GM13976 (cell line): ENCODE measurements around the gene CRHR2.
"Not testable (repeated sequence)": the region's sequence is repeated elsewhere in the genome, so short reads cannot be mapped to it uniquely, and the experiment has no call there.

Source experiments
- DNase-seq: peaks from one replicate; pipeline ENCODE4 v3.0.0; 2012; ENCODE audit warnings: low spot score
- in situ Hi-C: fragments of 300-500 bp; cut with MboI; formaldehyde crosslinking; loops from one replicate; pipeline ENCODE4 v1.12.0; 2022; ENCODE audit warnings: low sequenced_read_pairs, mixed read lengths, inconsistent platforms; ENCODE audit not compliant: unreplicated experiment
- TF ChIP-seq, protein P1 (sequence below): IDR thresholded peaks from 2 replicates; pipeline ENCODE4 v1.5.1; 2012; ENCODE audit warnings: borderline replicate concordance, mild to moderate bottlenecking; ENCODE audit not compliant: insufficient read depth; ENCODE audit errors: extremely low read depth, missing control alignments, control extremely low read depth

CRHR2 gene

DNA sequence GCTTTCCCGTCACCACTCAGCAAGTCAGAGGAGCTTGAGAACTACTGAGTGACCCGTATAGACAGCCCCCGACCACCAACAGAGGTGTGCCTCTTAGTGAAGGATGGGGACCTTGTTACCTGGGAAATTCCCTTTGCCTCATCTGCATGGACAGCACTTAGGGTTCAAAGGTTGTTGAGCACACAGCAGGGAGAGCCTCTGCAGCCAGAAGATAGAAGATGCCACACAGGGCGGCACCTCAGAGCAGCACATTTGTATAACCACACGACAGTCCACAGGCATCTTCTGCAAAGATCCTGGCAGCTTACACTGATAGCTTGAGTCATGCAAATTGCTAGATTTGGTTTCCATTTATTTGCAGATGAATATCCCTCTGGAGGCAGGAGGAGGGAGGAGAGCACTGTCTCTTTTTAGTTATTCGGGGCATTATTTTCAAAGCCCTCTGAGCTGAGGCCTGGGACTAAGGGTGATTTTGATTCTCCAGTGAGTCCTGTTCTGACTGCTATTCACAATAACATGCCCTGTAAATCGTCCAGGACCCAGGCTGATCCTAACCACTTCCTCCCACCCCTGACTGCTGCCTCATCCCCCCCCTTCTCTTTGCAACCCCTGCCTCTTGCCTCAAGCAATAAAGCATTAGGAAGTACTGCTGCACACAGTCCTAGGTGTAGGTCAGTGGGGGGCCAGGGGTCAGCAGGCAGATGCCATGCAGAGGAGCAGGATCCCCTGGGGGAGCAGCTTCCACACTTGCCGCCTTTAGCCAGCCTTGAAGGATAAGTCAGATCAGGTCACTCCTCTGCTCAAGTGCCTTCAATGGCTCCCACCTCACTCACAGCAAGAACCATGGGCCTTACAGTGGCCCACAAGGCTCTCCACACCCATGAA, 45.0 kb upstream of the CRHR2 start:
- no peak for DNase-seq
- TF ChIP-seq, protein P1, sequence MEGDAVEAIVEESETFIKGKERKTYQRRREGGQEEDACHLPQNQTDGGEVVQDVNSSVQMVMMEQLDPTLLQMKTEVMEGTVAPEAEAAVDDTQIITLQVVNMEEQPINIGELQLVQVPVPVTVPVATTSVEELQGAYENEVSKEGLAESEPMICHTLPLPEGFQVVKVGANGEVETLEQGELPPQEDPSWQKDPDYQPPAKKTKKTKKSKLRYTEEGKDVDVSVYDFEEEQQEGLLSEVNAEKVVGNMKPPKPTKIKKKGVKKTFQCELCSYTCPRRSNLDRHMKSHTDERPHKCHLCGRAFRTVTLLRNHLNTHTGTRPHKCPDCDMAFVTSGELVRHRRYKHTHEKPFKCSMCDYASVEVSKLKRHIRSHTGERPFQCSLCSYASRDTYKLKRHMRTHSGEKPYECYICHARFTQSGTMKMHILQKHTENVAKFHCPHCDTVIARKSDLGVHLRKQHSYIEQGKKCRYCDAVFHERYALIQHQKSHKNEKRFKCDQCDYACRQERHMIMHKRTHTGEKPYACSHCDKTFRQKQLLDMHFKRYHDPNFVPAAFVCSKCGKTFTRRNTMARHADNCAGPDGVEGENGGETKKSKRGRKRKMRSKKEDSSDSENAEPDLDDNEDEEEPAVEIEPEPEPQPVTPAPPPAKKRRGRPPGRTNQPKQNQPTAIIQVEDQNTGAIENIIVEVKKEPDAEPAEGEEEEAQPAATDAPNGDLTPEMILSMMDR: no peak
- in situ Hi-C loops: no loop called here

DNA sequence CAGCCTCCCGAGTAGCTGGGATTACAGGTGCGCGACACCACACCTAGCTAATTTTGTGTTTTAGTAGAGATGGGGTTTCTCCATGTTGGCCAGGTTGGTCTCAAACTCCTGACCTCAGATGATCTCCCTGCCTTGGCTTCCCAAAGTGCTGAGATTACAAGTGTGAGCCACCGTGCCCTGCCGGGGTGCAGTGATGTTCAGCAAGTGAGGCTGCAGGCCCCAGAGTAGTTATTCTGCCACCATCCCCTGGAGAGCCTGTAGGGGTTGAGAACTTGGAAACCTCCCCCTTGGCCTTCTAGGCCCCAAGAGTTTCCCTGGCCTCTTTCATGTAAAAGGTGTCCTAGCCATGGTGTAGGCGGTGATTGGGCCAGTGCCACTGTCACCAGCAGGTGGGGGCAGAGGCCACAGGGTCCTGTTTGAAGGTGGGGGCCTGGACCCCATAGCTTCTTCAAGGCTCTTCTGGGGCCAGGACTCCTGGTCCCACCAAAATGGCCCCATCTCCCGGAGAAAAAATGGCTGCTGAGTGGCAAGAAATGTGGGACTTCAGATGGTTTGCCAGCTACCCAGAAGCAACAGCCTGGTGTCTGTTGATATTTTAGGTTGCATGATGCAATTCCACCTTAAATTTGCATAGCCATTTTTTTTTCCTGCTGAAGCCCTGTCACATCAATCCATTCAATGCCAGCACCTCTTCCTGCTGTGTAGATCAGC, 44.2 kb upstream of the CRHR2 start:
- TF ChIP-seq, protein P1: no peak
- in situ Hi-C loops: no loop called here
- no peak for DNase-seq

DNA sequence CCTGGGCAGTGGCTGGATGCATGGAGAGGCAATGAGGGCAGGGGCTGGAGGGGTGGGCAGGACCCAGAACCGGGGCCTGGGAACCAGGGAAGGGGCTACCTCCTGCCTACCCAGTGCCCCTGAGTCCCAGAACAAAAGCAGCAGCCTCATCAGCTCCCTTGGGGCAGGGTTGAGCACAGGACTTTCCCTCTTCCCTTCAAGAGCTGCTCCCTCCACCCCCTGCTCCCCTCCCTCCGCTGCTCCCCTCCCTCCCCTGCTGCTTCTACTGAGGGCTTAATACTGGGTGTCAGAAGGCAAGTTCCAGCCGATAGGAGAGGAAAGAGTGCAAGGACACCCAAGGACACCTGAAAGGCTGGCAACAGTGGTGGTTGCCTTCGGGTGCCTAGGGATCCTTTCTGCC, 41.5 kb upstream of the CRHR2 start:
- in situ Hi-C loops: no loop called here
- DNase-seq: no peak
- TF ChIP-seq, protein P1: no peak

DNA sequence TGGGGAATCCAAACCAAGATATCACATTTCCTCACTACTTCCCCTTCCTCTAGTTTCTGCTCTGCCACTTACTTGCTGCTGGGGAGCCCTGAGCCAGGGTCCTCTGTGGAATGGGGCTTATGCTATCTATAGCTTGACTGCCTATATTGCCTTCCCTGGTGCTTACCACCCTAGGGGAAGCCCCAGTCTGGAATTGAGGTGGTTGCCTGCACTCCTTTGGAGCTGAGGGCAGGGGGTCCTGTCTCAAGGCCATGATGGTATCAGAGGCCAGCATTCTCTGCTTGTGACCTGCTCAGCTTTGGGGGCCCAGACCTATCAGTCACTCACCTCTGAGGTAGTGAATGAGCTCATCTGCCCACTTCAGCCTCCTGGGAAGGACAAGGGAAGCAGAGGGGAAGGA, 40.4 kb upstream of the CRHR2 start:
- in situ Hi-C loops: no loop called here
- no peak for DNase-seq
- TF ChIP-seq, protein P1: no peak

DNA sequence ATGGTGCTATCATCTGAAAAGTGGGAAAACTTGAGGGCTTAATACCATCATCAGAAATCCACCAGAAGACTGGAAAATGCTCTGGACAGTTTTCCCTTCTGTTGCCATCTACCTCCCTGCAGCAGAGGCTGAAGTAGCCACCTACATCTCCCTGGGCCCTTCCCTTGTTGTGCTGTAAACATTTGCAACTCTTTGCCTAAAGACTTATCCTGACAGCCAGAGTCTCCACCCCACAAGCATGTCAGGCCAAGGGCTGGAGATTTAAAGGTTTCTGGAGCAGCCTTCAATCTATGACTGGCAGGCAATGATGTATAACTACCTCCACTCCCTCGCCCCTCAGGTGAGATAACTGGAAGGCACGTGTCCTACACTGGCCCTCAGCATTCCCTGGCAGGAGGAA, 39.9 kb upstream of the CRHR2 start:
- TF ChIP-seq, protein P1: no peak
- DNase-seq: no peak
- in situ Hi-C loops: no loop called here

DNA sequence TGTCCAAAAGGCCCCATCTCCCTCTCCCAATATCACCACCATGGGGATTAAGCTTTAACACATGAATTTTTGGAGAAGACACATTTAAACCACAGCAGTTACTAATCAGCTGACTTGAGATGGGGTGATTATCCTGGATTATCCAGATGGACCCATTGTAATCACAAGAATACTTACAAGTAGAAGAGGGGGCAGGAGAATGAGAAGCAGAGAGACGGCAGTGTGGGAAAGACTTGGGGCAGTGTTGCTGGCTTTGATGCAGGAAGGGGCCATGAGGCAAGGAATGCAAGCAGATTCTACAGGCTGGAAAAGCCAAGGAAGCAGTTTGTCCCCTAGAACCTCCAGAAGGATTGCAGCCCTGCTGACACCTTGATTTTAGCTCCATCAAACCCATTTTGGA, 39.0 kb upstream of the CRHR2 start:
- TF ChIP-seq, protein P1: no peak
- in situ Hi-C loops: no loop called here
- DNase-seq: no peak

DNA sequence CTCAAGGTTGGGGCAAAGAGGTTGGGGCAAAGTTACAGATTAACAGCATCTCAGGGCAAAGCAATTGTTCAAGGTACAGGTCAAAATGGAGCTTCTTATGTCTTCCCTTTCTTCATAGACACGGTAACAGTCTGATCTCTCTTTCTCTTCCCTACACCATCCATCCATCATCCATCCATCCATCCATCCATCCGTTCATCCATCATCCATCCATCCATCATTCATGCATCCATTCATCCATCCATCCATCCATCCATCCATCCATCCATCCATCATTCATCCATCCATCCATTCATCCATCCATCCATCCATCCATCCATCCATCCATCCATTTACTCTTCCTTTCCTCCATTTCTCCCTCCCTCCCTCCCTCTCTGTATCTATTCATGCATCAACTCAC, 37.2 kb upstream of the CRHR2 start:
- in situ Hi-C loops, DNase-seq: not testable (repeated sequence)
